Nephron progenitor cell (in vitro differentiated cells): ENCODE results near the gene NDFIP1.
A peak's percentile ranks its signal among the peaks of the same experiment; 100 is the strongest.

Experiments
- DNase-seq: peaks from one replicate; pipeline ENCODE4 v3.0.0; 2021
- H3K27ac Mint-ChIP-seq: 2 replicates; pipeline ENCODE4 v1.8.0; 2021; ENCODE audit warnings: mild to moderate bottlenecking, moderate library complexity, mixed read lengths
- H3K27me3 Mint-ChIP-seq: 2 replicates; pipeline ENCODE4 v1.8.0; 2021; ENCODE audit warnings: mild to moderate bottlenecking, low read depth, mixed read lengths; ENCODE audit not compliant: poor library complexity
- H3K36me3 Mint-ChIP-seq: 2 replicates; pipeline ENCODE4 v1.8.0; 2021; ENCODE audit warnings: low read depth, mixed read lengths
- H3K4me1 Mint-ChIP-seq: 2 replicates; pipeline ENCODE4 v1.8.0; 2021; ENCODE audit warnings: mixed read lengths
- H3K4me3 Mint-ChIP-seq: 2 replicates; pipeline ENCODE4 v1.8.0; 2021; ENCODE audit warnings: mild to moderate bottlenecking, moderate library complexity, mixed read lengths
- H3K9me3 Mint-ChIP-seq: 2 replicates; pipeline ENCODE4 v1.8.0; 2021; ENCODE audit warnings: mild to moderate bottlenecking, moderate library complexity, mixed read lengths
- TF ChIP-seq, protein P1 (sequence below): fragments of 200-600 bp; sonication (generic); IDR thresholded peaks from 2 replicates; pipeline ENCODE4 v1.5.0; 2021; ENCODE audit warnings: antibody characterized with exemption

Gene NDFIP1

DNA sequence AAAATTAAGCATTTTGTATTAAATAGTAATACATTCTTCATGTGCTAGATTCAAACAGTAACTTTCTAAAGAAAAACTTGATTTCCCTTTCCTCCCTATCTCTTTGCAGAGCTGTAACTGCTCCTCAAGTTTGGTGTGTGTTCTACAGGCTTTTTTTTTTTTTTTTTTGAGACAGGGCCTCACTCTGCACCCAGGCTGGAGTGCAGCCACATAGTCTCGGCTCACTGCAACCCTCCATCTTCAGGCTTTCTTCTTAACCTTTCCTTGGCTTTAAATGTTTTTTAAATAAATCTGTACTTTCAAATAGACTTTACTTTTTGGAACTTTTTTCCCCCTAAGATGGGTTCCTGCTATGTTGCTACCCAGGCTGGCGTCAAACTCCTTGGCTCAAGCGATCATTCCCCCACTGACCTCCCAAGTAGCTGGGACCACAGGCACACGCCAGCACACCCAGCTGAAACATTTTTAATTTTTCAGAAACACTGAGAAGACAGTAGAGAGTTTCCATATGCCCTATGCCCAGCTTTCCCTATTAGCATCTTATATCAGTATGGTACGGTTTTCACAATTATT is 9.1 kb downstream of the NDFIP1 start:
- peaks cover 40% of the 10 kb centered on the region for H3K36me3 Mint-ChIP-seq
- no peaks in the 10 kb centered on the region for H3K27me3 Mint-ChIP-seq
- TF ChIP-seq, protein P1, sequence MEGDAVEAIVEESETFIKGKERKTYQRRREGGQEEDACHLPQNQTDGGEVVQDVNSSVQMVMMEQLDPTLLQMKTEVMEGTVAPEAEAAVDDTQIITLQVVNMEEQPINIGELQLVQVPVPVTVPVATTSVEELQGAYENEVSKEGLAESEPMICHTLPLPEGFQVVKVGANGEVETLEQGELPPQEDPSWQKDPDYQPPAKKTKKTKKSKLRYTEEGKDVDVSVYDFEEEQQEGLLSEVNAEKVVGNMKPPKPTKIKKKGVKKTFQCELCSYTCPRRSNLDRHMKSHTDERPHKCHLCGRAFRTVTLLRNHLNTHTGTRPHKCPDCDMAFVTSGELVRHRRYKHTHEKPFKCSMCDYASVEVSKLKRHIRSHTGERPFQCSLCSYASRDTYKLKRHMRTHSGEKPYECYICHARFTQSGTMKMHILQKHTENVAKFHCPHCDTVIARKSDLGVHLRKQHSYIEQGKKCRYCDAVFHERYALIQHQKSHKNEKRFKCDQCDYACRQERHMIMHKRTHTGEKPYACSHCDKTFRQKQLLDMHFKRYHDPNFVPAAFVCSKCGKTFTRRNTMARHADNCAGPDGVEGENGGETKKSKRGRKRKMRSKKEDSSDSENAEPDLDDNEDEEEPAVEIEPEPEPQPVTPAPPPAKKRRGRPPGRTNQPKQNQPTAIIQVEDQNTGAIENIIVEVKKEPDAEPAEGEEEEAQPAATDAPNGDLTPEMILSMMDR = no peak
- peaks cover 21% of the 10 kb centered on the region for H3K9me3 Mint-ChIP-seq
- H3K4me3 Mint-ChIP-seq = no peak overlapping the region
- peaks cover 20% of the 10 kb centered on the region for H3K4me1 Mint-ChIP-seq
- no peak for DNase-seq
- H3K27ac Mint-ChIP-seq = no peak overlapping the region

DNA sequence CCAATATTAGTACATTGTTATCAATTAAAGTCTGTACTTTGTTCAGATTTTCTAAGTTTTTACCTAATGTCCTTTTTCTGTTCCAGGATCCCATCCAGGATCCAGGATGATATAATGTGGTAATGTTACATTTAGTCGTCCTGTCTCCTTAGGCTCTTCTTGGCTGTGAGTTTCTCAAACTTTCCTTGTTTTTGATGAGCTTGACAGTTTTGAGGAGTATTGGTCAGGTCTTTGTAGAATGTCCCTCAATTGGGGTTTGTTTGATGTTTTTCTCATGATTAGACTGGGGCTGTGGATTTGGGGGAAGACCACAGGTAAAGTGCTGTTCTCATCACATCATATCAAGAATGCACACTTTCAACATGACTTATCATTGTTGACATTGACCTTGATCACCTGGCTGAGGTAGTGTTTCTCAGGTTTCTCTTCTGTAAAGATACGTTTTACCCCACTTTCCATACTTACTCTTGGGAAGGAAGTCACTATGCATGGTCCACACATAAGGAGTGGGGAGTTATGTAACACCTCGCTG is 9.6 kb downstream of the NDFIP1 start:
- TF ChIP-seq, protein P1 = no peak
- H3K4me3 Mint-ChIP-seq = no peak overlapping the region
- H3K27me3 Mint-ChIP-seq = no peaks in the 10 kb centered on the region
- peaks cover 18% of the 10 kb centered on the region for H3K9me3 Mint-ChIP-seq
- peaks cover 38% of the 10 kb centered on the region for H3K36me3 Mint-ChIP-seq
- H3K4me1 Mint-ChIP-seq = peaks cover 20% of the 10 kb centered on the region
- no peak for DNase-seq
- no peak overlapping the region for H3K27ac Mint-ChIP-seq

GRCh38 chr5:142119051-142119625 is 10.6 kb downstream of the NDFIP1 start:
- Mint-ChIP-seq H3K4me1 (peaks cover 20% of the 10 kb centered on the region), H3K27ac (no peak overlapping the region)

GRCh38 chr5:142120247-142120935 is 11.8 kb downstream of the NDFIP1 start:
- no peak for DNase-seq
- Mint-ChIP-seq H3K36me3 (peaks cover 40% of the 10 kb centered on the region), H3K4me3 (no peak overlapping the region), H3K27me3 (no peaks in the 10 kb centered on the region), H3K4me1 (peaks cover 20% of the 10 kb centered on the region), H3K9me3 (peaks cover 24% of the 10 kb centered on the region), H3K27ac (peak overlapping the region; percentile 86)
- TF ChIP-seq, protein P1 = no peak

More at GRCh38 chr5:142119051-142119625, 10.6 kb downstream of the NDFIP1 start:
- Mint-ChIP-seq H3K9me3 (peaks cover 15% of the 10 kb centered on the region), H3K36me3 (peaks cover 35% of the 10 kb centered on the region), H3K4me3 (no peak overlapping the region), H3K27me3 (no peaks in the 10 kb centered on the region)
- TF ChIP-seq, protein P1 = no peak
- no peak for DNase-seq

GRCh38 chr5:142122121-142122520 is 13.5 kb downstream of the NDFIP1 start:
- H3K36me3 Mint-ChIP-seq = peaks cover 51% of the 10 kb centered on the region
- no peak overlapping the region for H3K4me3 Mint-ChIP-seq
- TF ChIP-seq, protein P1 = no peak

More at GRCh38 chr5:142122121-142122520, 13.5 kb downstream of the NDFIP1 start:
- peaks cover 20% of the 10 kb centered on the region for H3K4me1 Mint-ChIP-seq
- peaks cover 35% of the 10 kb centered on the region for H3K9me3 Mint-ChIP-seq
- peak overlapping the region; percentile 39 for H3K27ac Mint-ChIP-seq
- H3K27me3 Mint-ChIP-seq = no peaks in the 10 kb centered on the region
- no peak for DNase-seq
